Pancreas (tissue), 10 donors: ENCODE data around the gene ARSG. TPM values are rescaled to one million over a fixed set of nuclear protein-coding genes. Genes with fewer than 3 reads are reported as not detected.

Experiments
- ATAC-seq, 4 donors: fragments of 200-7000 bp; cut with Tn5 transposase; one replicate each; pipeline versions ENCODE4 v1.8.0 to v1.9.1; 2020; ENCODE audit warnings: mild to moderate bottlenecking in 4 of 4, moderate library complexity in 4 of 4
- DNase-seq, 6 donors: peaks; one replicate each; pipeline ENCODE4 v3.0.0-alpha.2; 2020
- FAIRE-seq: peaks from 2 replicates; lab custom pipeline; 2012; peaks lifted over from hg19 to GRCh38; lab: Jason Lieb, UNC
- H3K27ac ChIP-seq, 4 donors: fragments of 200-600 bp; sonication (generic); 1 replicate in 3 of 4; 2 replicates in 1 of 4; pipeline versions ENCODE4 v1.5.0 to v1.8.0; 2020
- H3K27me3 ChIP-seq, 4 donors: fragments of 200-600 bp; one replicate each; pipeline ENCODE4 v1.8.0; 2021
- H3K36me3 ChIP-seq, 3 donors: fragments of 200-600 bp; sonication (generic) in 1 of 3; one replicate each; pipeline versions ENCODE4 v1.5.0 to v1.8.0; 2020 to 2021
- H3K4me1 ChIP-seq, 3 donors: fragments of 200-600 bp; one replicate each; pipeline ENCODE4 v1.8.0; 2021
- H3K4me3 ChIP-seq, 4 donors: fragments of 200-600 bp; sonication (generic) in 2 of 4; one replicate each; pipeline versions ENCODE4 v1.5.0 to v1.8.0; 2020 to 2021
- H3K9me3 ChIP-seq, 4 donors: fragments of 200-600 bp; one replicate each; pipeline ENCODE4 v1.8.0; 2021
- CTCF ChIP-seq, 4 donors: fragments of 200-600 bp; sonication (generic) in 3 of 4; IDR thresholded peaks; one replicate each; pipeline versions ENCODE4 v1.5.0 to v1.8.0; 2021; ENCODE audit warnings: antibody characterized with exemption in 4 of 4
- WGBS, 2 donors: extraction: QIAGEN DNeasy Blood & Tissue Kit; methylation state at CpG; one replicate each; pipeline ENCODE4 v1.1.7; 2013; 5-methylcytosine and 5-hydroxymethylcytosine counted together
- intact Hi-C, 3 donors: fragments of 100-400 bp; cut with DNase I; formaldehyde crosslinking; loops; one replicate each; pipeline versions ENCODE4 v1.11.1 to v1.14.2; 2022
- polyA plus RNA-seq, 2 donors: library from polyadenylated mRNA; stranded (reverse); fragments of 200-250 nt; gene quantifications; one replicate each; pipeline ENCODE4 v1.2.3, GENCODE V29; 2013
- total RNA-seq, 6 donors: library from RNA; stranded (reverse); fragmentation: NEBNext Ultra II Directional in 4 of 6; extraction: Animal tissue kit (Norgen Biotek cat#: 25700) in 4 of 6; gene quantifications; one replicate each; pipeline versions ENCODE4 v1.2.1 to v1.2.4, GENCODE V29; 2021 to 2023
- donor health status: healthy with polysubstance abuse.
- donor health status: DM: no; HTN: no; CAD: no; lungs with moderate emphysema.
- donor health status: DM: no; HTN: no; CAD: no.
- donor health status: control.
- donor health status: control.
- donor health status: Bipolar disorder and iron deficiency.
- donor health status: DM: yes; HTN: yes; CAD: no.
- donor health status: DM: no; HTN: no; CAD: no.
- donor health status: DM: no; HTN: no; CAD: no.
- donor health status: DM: yes; HTN: yes; CAD: no.

Gene ARSG
- total and polyA plus RNA-seq, 8 donors = 0.46 to 2.5 (median 1.4) TPM

GRCh38 chr17:68441070-68441770, 149.9 kb downstream of the ARSG start:
- ATAC-seq (peak in 2 of 4 donors; percentile 16 to 24), DNase-seq (no peak), FAIRE-seq (no peak)
- H3K4me1 ChIP-seq = peaks cover 0 to 13% (median 7%) of the 10 kb centered on the region in 3 donors
- no peak for TF ChIP-seq CTCF (IDR thresholded peaks at IDR 0.05)
- intact Hi-C loops = no loop called here
- H3K9me3 ChIP-seq = no peaks in the 10 kb centered on the region
- H3K36me3 ChIP-seq = no peaks in the 10 kb centered on the region
- H3K27ac ChIP-seq = peak overlapping the region in 1 of 4 donors; percentile 1
- no peaks in the 10 kb centered on the region for H3K27me3 ChIP-seq
- 86% methylated on average over 14 of the region's 14 CpGs for WGBS, 2 donors
- H3K4me3 ChIP-seq = no peak overlapping the region

- WGBS, 2 donors = 73 to 74% methylated on average over 11 of the region's 11 CpGs
- H3K4me3 ChIP-seq = no peak overlapping the region
- no peak overlapping the region for H3K27ac ChIP-seq
- H3K36me3 ChIP-seq = peaks cover 0 to 5% (median 5%) of the 10 kb centered on the region in 3 donors
- intact Hi-C loops = no loop called here
- ATAC-seq = no peak
- no peak for TF ChIP-seq CTCF (IDR thresholded peaks at IDR 0.05)
- DNase-seq = no peak
- H3K27me3 ChIP-seq = no peaks in the 10 kb centered on the region
- no peaks in the 10 kb centered on the region for H3K4me1 ChIP-seq
- H3K9me3 ChIP-seq = no peaks in the 10 kb centered on the region
- no peak for FAIRE-seq
Observed at GRCh38 chr17:68443972-68444464, 152.7 kb downstream of the ARSG start.

GRCh38 chr17:68445671-68446070, 154.4 kb downstream of the ARSG start:
- H3K4me1 ChIP-seq = no peaks in the 10 kb centered on the region
- peaks cover 0 to 22% (median 5%) of the 10 kb centered on the region in 3 donors for H3K36me3 ChIP-seq
- FAIRE-seq (no peak), DNase-seq (no peak), ATAC-seq (no peak)
- no peak overlapping the region for H3K4me3 ChIP-seq
- H3K9me3 ChIP-seq = no peaks in the 10 kb centered on the region
- 87 to 96% methylated on average over 8 of the region's 8 CpGs for WGBS, 2 donors
- TF ChIP-seq CTCF (IDR thresholded peaks at IDR 0.05) = no peak
- H3K27ac ChIP-seq = no peak overlapping the region
- intact Hi-C loops = no loop called here
- no peaks in the 10 kb centered on the region for H3K27me3 ChIP-seq

- no peaks in the 10 kb centered on the region for H3K9me3 ChIP-seq
- H3K4me3 ChIP-seq = no peak overlapping the region
- DNase-seq = no peak
- no peak for FAIRE-seq
- WGBS, 2 donors = 86 to 89% methylated on average over 9 of the region's 9 CpGs
- no peak overlapping the region for H3K27ac ChIP-seq
- no peaks in the 10 kb centered on the region for H3K27me3 ChIP-seq
- peaks cover 2 to 22% (median 5%) of the 10 kb centered on the region in 3 donors for H3K36me3 ChIP-seq
- ATAC-seq = no peak
- H3K4me1 ChIP-seq = no peaks in the 10 kb centered on the region
- no peak for TF ChIP-seq CTCF (IDR thresholded peaks at IDR 0.05)
- intact Hi-C loops = no loop called here
Observed at GRCh38 chr17:68446626-68447041, 155.3 kb downstream of the ARSG start.
